ENCODE data around the gene RBM11. TPM values are rescaled to one million over a fixed set of nuclear protein-coding genes. Genes with fewer than 3 reads are reported as not detected.

The RBM11 gene
- total and polyA plus RNA-seq, 4 donors = 0.08 to 0.19 (median 0.13) TPM; not detected in 1

DNA sequence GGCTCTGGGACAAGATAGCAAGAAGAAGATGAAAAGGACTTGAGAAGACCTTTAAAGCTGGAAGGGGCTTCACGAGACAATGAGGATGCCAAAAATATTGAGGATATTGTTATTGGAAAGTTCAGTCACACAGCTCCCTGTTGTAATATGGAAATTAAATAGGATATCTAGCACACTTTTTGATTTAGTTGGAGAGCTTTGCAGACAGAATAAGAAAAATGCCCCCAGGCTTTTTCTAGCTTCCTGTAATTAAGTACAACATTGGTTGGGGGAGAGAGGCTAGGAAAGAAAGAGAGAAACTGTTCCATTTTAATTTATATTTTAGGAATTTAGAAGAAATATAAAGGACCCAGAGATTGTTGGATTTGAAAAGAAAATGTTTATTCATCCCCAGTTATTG is 27.5 kb downstream of the RBM11 start:
- DNase-seq (ENCODE audit: low spot score) = no peak
- Histone ChIP-seq H3K4me3 (ENCODE audit: low read depth in 1 of 3, low read length in 3 of 3) (no peak overlapping the region), H3K9ac (ENCODE audit: low read depth in 1 of 2, low read length in 2 of 2) (no peak overlapping the region), H3K27me3 (ENCODE audit: control insufficient read depth in 4 of 4, insufficient read depth in 4 of 4, low read length in 3 of 4) (peaks cover 0 to 3% (median 0%) of the 10 kb centered on the region in 4 donors), H3K9me3 (ENCODE audit: control insufficient read depth in 4 of 4, low read length in 3 of 4) (peaks cover 0 to 2% (median 0%) of the 10 kb centered on the region in 4 donors), H3K4me1 (ENCODE audit: control insufficient read depth in 4 of 4, insufficient read depth in 4 of 4, low read length in 3 of 4) (no peaks in the 10 kb centered on the region), H3K36me3 (ENCODE audit: control insufficient read depth in 4 of 4, insufficient read depth in 3 of 4, low read depth in 1 of 4, low read length in 3 of 4) (no peaks in the 10 kb centered on the region), H3K27ac (ENCODE audit: low read depth in 1 of 2, low read length in 2 of 2) (no peak overlapping the region)
- 55% methylated on average over 1 of the region's 1 CpG for WGBS
- no peak for TF ChIP-seq RAD21 (IDR thresholded peaks at IDR 0.05)
- TF ChIP-seq, protein P1, sequence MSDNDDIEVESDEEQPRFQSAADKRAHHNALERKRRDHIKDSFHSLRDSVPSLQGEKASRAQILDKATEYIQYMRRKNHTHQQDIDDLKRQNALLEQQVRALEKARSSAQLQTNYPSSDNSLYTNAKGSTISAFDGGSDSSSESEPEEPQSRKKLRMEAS (IDR thresholded peaks at IDR 0.05) = no peak
- no peak for TF ChIP-seq REST (IDR thresholded peaks at IDR 0.05)
- TF ChIP-seq HNF4G (IDR thresholded peaks at IDR 0.05) = no peak
- no peak for TF ChIP-seq NR2F2 (IDR thresholded peaks at IDR 0.05)
- TF ChIP-seq, protein P2, sequence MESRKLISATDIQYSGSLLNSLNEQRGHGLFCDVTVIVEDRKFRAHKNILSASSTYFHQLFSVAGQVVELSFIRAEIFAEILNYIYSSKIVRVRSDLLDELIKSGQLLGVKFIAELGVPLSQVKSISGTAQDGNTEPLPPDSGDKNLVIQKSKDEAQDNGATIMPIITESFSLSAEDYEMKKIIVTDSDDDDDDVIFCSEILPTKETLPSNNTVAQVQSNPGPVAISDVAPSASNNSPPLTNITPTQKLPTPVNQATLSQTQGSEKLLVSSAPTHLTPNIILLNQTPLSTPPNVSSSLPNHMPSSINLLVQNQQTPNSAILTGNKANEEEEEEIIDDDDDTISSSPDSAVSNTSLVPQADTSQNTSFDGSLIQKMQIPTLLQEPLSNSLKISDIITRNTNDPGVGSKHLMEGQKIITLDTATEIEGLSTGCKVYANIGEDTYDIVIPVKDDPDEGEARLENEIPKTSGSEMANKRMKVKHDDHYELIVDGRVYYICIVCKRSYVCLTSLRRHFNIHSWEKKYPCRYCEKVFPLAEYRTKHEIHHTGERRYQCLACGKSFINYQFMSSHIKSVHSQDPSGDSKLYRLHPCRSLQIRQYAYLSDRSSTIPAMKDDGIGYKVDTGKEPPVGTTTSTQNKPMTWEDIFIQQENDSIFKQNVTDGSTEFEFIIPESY (IDR thresholded peaks at IDR 0.05) = no peak
- TF ChIP-seq, protein P3, sequence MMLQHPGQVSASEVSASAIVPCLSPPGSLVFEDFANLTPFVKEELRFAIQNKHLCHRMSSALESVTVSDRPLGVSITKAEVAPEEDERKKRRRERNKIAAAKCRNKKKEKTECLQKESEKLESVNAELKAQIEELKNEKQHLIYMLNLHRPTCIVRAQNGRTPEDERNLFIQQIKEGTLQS (IDR thresholded peaks at IDR 0.05) = no peak
- no peak for TF ChIP-seq GABPA (IDR thresholded peaks at IDR 0.05 in 1 of 2, conservative IDR thresholded peaks at IDR 0.05 in 1 of 2)
- TF ChIP-seq YY1 (IDR thresholded peaks at IDR 0.05) = no peak
- no peak for TF ChIP-seq FOXA1 (IDR thresholded peaks at IDR 0.05)
- no peak for TF ChIP-seq JUND (IDR thresholded peaks at IDR 0.05)
- TF ChIP-seq EGR1 (IDR thresholded peaks at IDR 0.05; ENCODE audit: low read depth in 2 of 2) = no peak
- TF ChIP-seq CTCF (IDR thresholded peaks at IDR 0.05; ENCODE audit: low read depth, low read length, missing input control) = no peak
- no peak for TF ChIP-seq RXRA (IDR thresholded peaks at IDR 0.05)
- no peak for TF ChIP-seq FOXA2 (IDR thresholded peaks at IDR 0.05)
- TF ChIP-seq SP1 (IDR thresholded peaks at IDR 0.05) = no peak
- TF ChIP-seq TAF1 (conservative IDR thresholded peaks at IDR 0.05) = no peak
- TF ChIP-seq HNF4A (conservative IDR thresholded peaks at IDR 0.05) = no peak

Data from liver (tissue), 9 donors.